Hepatocyte (in vitro differentiated cells): ENCODE results near the gene OGDHL.

Experiments used
- CTCF ChIP-seq: fragments of 200-600 bp; sonication (generic); IDR thresholded peaks from 2 replicates; pipeline ENCODE4 v1.5.1; 2016; ENCODE audit warnings: antibody characterized with exemption, mild to moderate bottlenecking; ENCODE audit not compliant: poor library complexity
- EZH2 ChIP-seq: fragments of 200-600 bp; sonication (generic); IDR thresholded peaks from 2 replicates; pipeline ENCODE4 v1.6.1; 2016; ENCODE audit warnings: antibody characterized with exemption, mild to moderate bottlenecking, borderline replicate concordance
- EZH2phosphoT487 ChIP-seq: fragments of 200-600 bp; sonication (generic); IDR thresholded peaks from one replicate; pipeline ENCODE4 v1.6.1; 2018; ENCODE audit warnings: antibody characterized with exemption, mild to moderate bottlenecking, low read depth, moderate library complexity; ENCODE audit not compliant: unreplicated experiment, severe bottlenecking

GRCh38 chr10:49694466-49694865 lies 67.7 kb downstream of the OGDHL start:
- no peak for TF ChIP-seq CTCF
- no peak for TF ChIP-seq EZH2
- TF ChIP-seq EZH2phosphoT487: no peak
